ENCODE measurements around the gene CYBB. TPM values are rescaled to one million over a fixed set of nuclear protein-coding genes. Genes with fewer than 3 reads are reported as not detected.

The CYBB gene
- 0.01 TPM in 2 replicates for polyA plus RNA-seq (2013)

GRCh38 chrX:37779857-37780256 is at the start of gene CYBB:
Gene CYBB, plus strand, starts transcription at chrX:37780059. Its CDS starts 19 bp downstream, at chrX:37780078.
- no peak within 1 kb of the TSS for H3K4me2 ChIP-seq (ENCODE audit: low read length)
- H4K12ac ChIP-seq (ENCODE audit: low read depth, low read length), result no peak within 1 kb of the TSS
- DNase-seq, result no peak
- H2BK5ac ChIP-seq (ENCODE audit: low read depth, low read length, poor library complexity), result no peak within 1 kb of the TSS
- H3K27me3 ChIP-seq (ENCODE audit: insufficient read depth, low read length), result no peaks in the 10 kb centered on the region
- H3K14ac ChIP-seq (ENCODE audit: low read length), result no peak within 1 kb of the TSS
- no peak within 1 kb of the TSS for H3K18ac ChIP-seq (ENCODE audit: low read length)
- H4K91ac ChIP-seq (ENCODE audit: low read depth, low read length), result no peak within 1 kb of the TSS
- no peaks in the 10 kb centered on the region for H3K79me2 ChIP-seq (ENCODE audit: control insufficient read depth, insufficient read depth, low read length, poor library complexity)
- no CpG with 5 or more reads among the region's 2 CpGs for WGBS (ENCODE audit: extremely low coverage, insufficient coverage, insufficient read length)
- H3K9me3 ChIP-seq (ENCODE audit: insufficient read depth, low read depth, low read length), result no peaks in the 10 kb centered on the region
- H3K79me1 ChIP-seq (ENCODE audit: low read length), result no peaks in the 10 kb centered on the region
- no peak within 1 kb of the TSS for H3K23ac ChIP-seq (ENCODE audit: low read length)
- no peaks in the 10 kb centered on the region for H3K36me3 ChIP-seq (ENCODE audit: control insufficient read depth in 1 of 2, insufficient read depth in 2 of 2, low read length in 2 of 2)
- H2BK12ac ChIP-seq (ENCODE audit: low read length), result no peak within 1 kb of the TSS
- no peak within 1 kb of the TSS for H2BK120ac ChIP-seq (ENCODE audit: insufficient read depth, low read length, poor library complexity)
- no peaks in the 10 kb centered on the region for H3K4me1 ChIP-seq (ENCODE audit: control insufficient read depth in 1 of 2, insufficient read depth in 2 of 2, low read length in 2 of 2)
- H3K27ac ChIP-seq (ENCODE audit: low read depth, low read length), result no peak within 1 kb of the TSS
- no peak within 1 kb of the TSS for H3K4me3 ChIP-seq (ENCODE audit: low read depth, low read length)
- H2AFZ ChIP-seq (ENCODE audit: insufficient read depth, low read length, poor library complexity), result no peak within 1 kb of the TSS
- H3K9ac ChIP-seq (ENCODE audit: low read length), result no peak within 1 kb of the TSS
- H4K8ac ChIP-seq (ENCODE audit: low read depth, low read length), result no peak within 1 kb of the TSS
- H3K4ac ChIP-seq (ENCODE audit: low read depth, low read length), result no peak within 1 kb of the TSS
- H2AK5ac ChIP-seq (ENCODE audit: low read length), result no peak within 1 kb of the TSS

GRCh38 chrX:37745354-37745753 is 34.5 kb upstream of the CYBB start:
- no peaks in the 10 kb centered on the region for H3K4me1 ChIP-seq (ENCODE audit: control insufficient read depth in 1 of 2, insufficient read depth in 2 of 2, low read length in 2 of 2)
- no peak overlapping the region for H2BK120ac ChIP-seq (ENCODE audit: insufficient read depth, low read length, poor library complexity)
- H3K27me3 ChIP-seq (ENCODE audit: insufficient read depth, low read length), result no peaks in the 10 kb centered on the region
- peak; percentile 54 to 84 for DNase-seq
- no peak overlapping the region for H2BK5ac ChIP-seq (ENCODE audit: low read depth, low read length, poor library complexity)
- H3K23ac ChIP-seq (ENCODE audit: low read length), result no peak overlapping the region
- H3K4ac ChIP-seq (ENCODE audit: low read depth, low read length), result no peak overlapping the region
- no peak overlapping the region for H3K27ac ChIP-seq (ENCODE audit: low read depth, low read length)
- H3K79me2 ChIP-seq (ENCODE audit: control insufficient read depth, insufficient read depth, low read length, poor library complexity), result no peaks in the 10 kb centered on the region
- no peaks in the 10 kb centered on the region for H3K79me1 ChIP-seq (ENCODE audit: low read length)
- no peak overlapping the region for H4K12ac ChIP-seq (ENCODE audit: low read depth, low read length)
- no peak overlapping the region for H3K18ac ChIP-seq (ENCODE audit: low read length)
- no peaks in the 10 kb centered on the region for H3K9me3 ChIP-seq (ENCODE audit: insufficient read depth, low read depth, low read length)
- no peak overlapping the region for H3K9ac ChIP-seq (ENCODE audit: low read length)
- H2BK12ac ChIP-seq (ENCODE audit: low read length), result no peak overlapping the region
- no peaks in the 10 kb centered on the region for H3K36me3 ChIP-seq (ENCODE audit: control insufficient read depth in 1 of 2, insufficient read depth in 2 of 2, low read length in 2 of 2)
- H4K8ac ChIP-seq (ENCODE audit: low read depth, low read length), result no peak overlapping the region
- no peak overlapping the region for H4K91ac ChIP-seq (ENCODE audit: low read depth, low read length)
- no CpG with 5 or more reads among the region's 3 CpGs for WGBS (ENCODE audit: extremely low coverage, insufficient coverage, insufficient read length)
- no peak overlapping the region for H3K14ac ChIP-seq (ENCODE audit: low read length)
- no peak overlapping the region for H2AK5ac ChIP-seq (ENCODE audit: low read length)
- H3K4me3 ChIP-seq (ENCODE audit: low read depth, low read length), result no peak overlapping the region
- no peak overlapping the region for H3K4me2 ChIP-seq (ENCODE audit: low read length)
- no peak overlapping the region for H2AFZ ChIP-seq (ENCODE audit: insufficient read depth, low read length, poor library complexity)

GRCh38 chrX:37745835-37746217 is 34.0 kb upstream of the CYBB start:
- Histone ChIP-seq H3K4me1 (ENCODE audit: control insufficient read depth in 1 of 2, insufficient read depth in 2 of 2, low read length in 2 of 2) (no peaks in the 10 kb centered on the region), H3K4ac (ENCODE audit: low read depth, low read length) (no peak overlapping the region), H3K79me2 (ENCODE audit: control insufficient read depth, insufficient read depth, low read length, poor library complexity) (no peaks in the 10 kb centered on the region), H3K9me3 (ENCODE audit: insufficient read depth, low read depth, low read length) (no peaks in the 10 kb centered on the region), H3K9ac (ENCODE audit: low read length) (no peak overlapping the region), H3K18ac (ENCODE audit: low read length) (no peak overlapping the region), H2BK12ac (ENCODE audit: low read length) (no peak overlapping the region), H3K23ac (ENCODE audit: low read length) (no peak overlapping the region), H2AK5ac (ENCODE audit: low read length) (no peak overlapping the region), H2BK5ac (ENCODE audit: low read depth, low read length, poor library complexity) (no peak overlapping the region), H2AFZ (ENCODE audit: insufficient read depth, low read length, poor library complexity) (no peak overlapping the region), H3K27me3 (ENCODE audit: insufficient read depth, low read length) (no peaks in the 10 kb centered on the region), H2BK120ac (ENCODE audit: insufficient read depth, low read length, poor library complexity) (no peak overlapping the region), H3K14ac (ENCODE audit: low read length) (no peak overlapping the region), H3K36me3 (ENCODE audit: control insufficient read depth in 1 of 2, insufficient read depth in 2 of 2, low read length in 2 of 2) (no peaks in the 10 kb centered on the region), H3K27ac (ENCODE audit: low read depth, low read length) (no peak overlapping the region), H3K4me3 (ENCODE audit: low read depth, low read length) (no peak overlapping the region), H4K91ac (ENCODE audit: low read depth, low read length) (no peak overlapping the region), H4K12ac (ENCODE audit: low read depth, low read length) (no peak overlapping the region), H4K8ac (ENCODE audit: low read depth, low read length) (no peak overlapping the region), H3K4me2 (ENCODE audit: low read length) (no peak overlapping the region), H3K79me1 (ENCODE audit: low read length) (no peaks in the 10 kb centered on the region)
- peak in 1 of 2 donors; percentile 2 for DNase-seq
- WGBS (ENCODE audit: extremely low coverage, insufficient coverage, insufficient read length), result no CpG with 5 or more reads among the region's 1 CpG

DNA sequence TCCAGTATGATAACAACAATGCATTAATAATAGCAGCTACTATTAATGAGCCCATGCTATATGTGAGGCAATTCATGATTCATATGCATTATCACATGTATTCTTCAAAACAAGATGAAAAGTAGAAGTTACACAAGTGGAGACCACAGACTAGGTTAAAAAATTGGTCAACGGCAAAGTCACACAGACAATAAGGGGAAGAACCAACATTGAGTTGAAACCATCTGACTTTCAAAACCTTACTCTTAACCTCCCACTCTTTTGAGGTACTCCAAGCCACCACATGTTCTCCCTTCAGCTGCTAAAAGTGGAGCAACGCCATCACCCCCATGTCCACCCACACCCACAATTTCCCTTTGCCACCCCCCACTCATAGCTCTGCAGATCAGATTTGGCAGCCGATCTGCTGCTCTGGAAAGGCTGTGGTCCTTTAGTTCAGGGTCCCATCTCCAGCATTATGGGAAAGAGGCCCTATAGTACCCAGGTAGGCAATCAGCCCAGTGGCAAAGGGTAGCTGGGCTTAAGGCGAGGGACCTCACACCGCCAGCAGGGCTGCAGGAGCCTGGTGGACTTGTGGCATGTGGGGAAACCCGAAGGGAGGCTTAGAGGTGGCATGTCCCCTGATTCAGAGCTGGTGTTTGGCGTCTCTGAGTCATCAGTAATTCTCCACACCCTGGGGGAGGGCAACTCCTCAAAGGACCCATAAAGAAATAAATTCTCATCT is 33.5 kb upstream of the CYBB start:
- Histone ChIP-seq H3K27me3 (ENCODE audit: insufficient read depth, low read length) (no peaks in the 10 kb centered on the region), H3K79me2 (ENCODE audit: control insufficient read depth, insufficient read depth, low read length, poor library complexity) (no peaks in the 10 kb centered on the region), H3K4me2 (ENCODE audit: low read length) (no peak overlapping the region), H3K9ac (ENCODE audit: low read length) (no peak overlapping the region), H3K18ac (ENCODE audit: low read length) (no peak overlapping the region), H3K27ac (ENCODE audit: low read depth, low read length) (no peak overlapping the region), H3K14ac (ENCODE audit: low read length) (no peak overlapping the region), H3K9me3 (ENCODE audit: insufficient read depth, low read depth, low read length) (no peaks in the 10 kb centered on the region), H2BK12ac (ENCODE audit: low read length) (no peak overlapping the region), H2BK5ac (ENCODE audit: low read depth, low read length, poor library complexity) (no peak overlapping the region), H3K23ac (ENCODE audit: low read length) (no peak overlapping the region), H3K4me3 (ENCODE audit: low read depth, low read length) (no peak overlapping the region), H3K4me1 (ENCODE audit: control insufficient read depth in 1 of 2, insufficient read depth in 2 of 2, low read length in 2 of 2) (no peaks in the 10 kb centered on the region), H2BK120ac (ENCODE audit: insufficient read depth, low read length, poor library complexity) (no peak overlapping the region), H4K12ac (ENCODE audit: low read depth, low read length) (no peak overlapping the region), H3K79me1 (ENCODE audit: low read length) (no peaks in the 10 kb centered on the region), H3K36me3 (ENCODE audit: control insufficient read depth in 1 of 2, insufficient read depth in 2 of 2, low read length in 2 of 2) (no peaks in the 10 kb centered on the region), H4K91ac (ENCODE audit: low read depth, low read length) (no peak overlapping the region), H3K4ac (ENCODE audit: low read depth, low read length) (no peak overlapping the region), H4K8ac (ENCODE audit: low read depth, low read length) (no peak overlapping the region), H2AFZ (ENCODE audit: insufficient read depth, low read length, poor library complexity) (no peak overlapping the region), H2AK5ac (ENCODE audit: low read length) (no peak overlapping the region)
- no CpG with 5 or more reads among the region's 7 CpGs for whole genome bisulfite sequencing (ENCODE audit: extremely low coverage, insufficient coverage, insufficient read length)
- peak; percentile 14 to 19 for DNase-seq

Measured in trophoblast cell (in vitro differentiated cells and primary cell).